Measurements from ENCODE around the gene ZNF555.

DNA sequence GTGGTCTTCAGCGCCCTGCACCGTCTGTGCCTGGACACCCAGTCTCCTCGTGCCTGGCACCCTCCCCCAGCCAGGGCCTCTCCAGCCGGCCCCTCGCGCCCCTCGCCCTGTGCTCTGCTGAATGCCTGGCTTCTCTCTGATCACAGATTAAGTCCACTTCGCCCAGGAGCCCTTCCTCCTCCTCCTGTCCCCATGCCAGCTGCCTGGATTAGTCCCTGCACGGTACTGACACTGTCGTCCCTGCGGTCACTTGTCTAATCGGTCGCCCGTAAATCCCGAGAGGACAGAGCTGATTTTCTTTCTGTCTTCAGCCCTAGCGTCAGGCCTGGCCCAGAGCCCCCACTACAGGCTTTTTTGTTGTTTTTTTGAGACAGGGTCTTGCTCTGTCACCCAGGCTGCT is 49.4 kb upstream of the ZNF555 start:
- TF ChIP-seq EZH2 (IDR thresholded peaks at IDR 0.05; ENCODE audit: borderline replicate concordance) (no peak), EZH2phosphoT487 (IDR thresholded peaks at IDR 0.05; ENCODE audit: low read depth, severe bottlenecking, unreplicated experiment) (no peak)

All from hepatocyte (in vitro differentiated cells).